C4-2B (cell line): ENCODE results near the gene SURF6.
"Not testable (repeated sequence)": the region's sequence is repeated elsewhere in the genome, so short reads cannot be mapped to it uniquely, and the experiment has no call there.

ENCODE experiments used
- H3K27ac ChIP-seq: fragments of 450-650 bp; 2 replicates; pipeline ENCODE4 v1.5.1; 2017
- CTCF ChIP-seq: fragments of 450-650 bp; conservative IDR thresholded peaks from 2 replicates; pipeline ENCODE4 v1.5.1; 2017; ENCODE audit warnings: mild to moderate bottlenecking
- ZFX ChIP-seq: fragments of 450-650 bp; IDR thresholded peaks from 2 replicates; pipeline ENCODE4 v1.6.1; 2017

SURF6 gene

GRCh38 chr9:133379153-133380086 is 43.4 kb upstream of the SURF6 start:
- TF ChIP-seq ZFX (no peak), CTCF (no peak)
- H3K27ac ChIP-seq, result no peak overlapping the region

GRCh38 chr9:133378408-133378962 is 42.5 kb upstream of the SURF6 start:
- no peak overlapping the region for H3K27ac ChIP-seq
- TF ChIP-seq CTCF (no peak), ZFX (no peak)

GRCh38 chr9:133377721-133378216 is 41.8 kb upstream of the SURF6 start:
- TF ChIP-seq ZFX (no peak), CTCF (no peak)
- H3K27ac ChIP-seq, result no peak overlapping the region

GRCh38 chr9:133377280-133377679 is 41.3 kb upstream of the SURF6 start:
- H3K27ac ChIP-seq, result not testable (repeated sequence)

- TF ChIP-seq ZFX, result peak; percentile 97
- no peak for TF ChIP-seq CTCF
Measured at GRCh38 chr9:133375724-133376654, 40.0 kb upstream of the SURF6 start, which contains the start of the genes STKLD1 and SURF4. Gene STKLD1 (plus strand): TSS chr9:133376366. CDS start chr9:133376474, 108 bp downstream. Gene SURF4 (minus strand): TSS chr9:133376060. CDS start chr9:133375969, 91 bp downstream.

GRCh38 chr9:133375116-133375723 is 39.2 kb upstream of the SURF6 start:
- H3K27ac ChIP-seq, result peak overlapping the region; percentile 94
- TF ChIP-seq ZFX (no peak), CTCF (no peak)

More at GRCh38 chr9:133375724-133376654, 40.0 kb upstream of the SURF6 start, which contains the start of the genes STKLD1 and SURF4:
- peak within 1 kb of the TSS; percentile 94 for H3K27ac ChIP-seq

- H3K27ac ChIP-seq, result peak overlapping the region; percentile 94
- TF ChIP-seq CTCF (no peak), ZFX (no peak)
Measured at GRCh38 chr9:133374612-133375115, 38.7 kb upstream of the SURF6 start.
